Caki2 (cell line): Measurements from ENCODE around the gene PTGES3. TPM values are rescaled to one million over a fixed set of nuclear protein-coding genes. Genes with fewer than 3 reads are reported as not detected.

Experiments
- DNase-seq: peaks from one replicate; pipeline ENCODE4 v3.0.0-alpha.2; 2015; ENCODE audit warnings: low read depth
- in situ Hi-C: cut with HindIII; loops from 2 replicates; pipeline ENCODE4 v1.10.0; 2016; ENCODE audit warnings: low sequenced_read_pairs, low pct_unique_long_range_greater_than_20kb, mixed read lengths
- total RNA-seq: library from RNA; depleted of rRNA; stranded (reverse); fragments of >200 nt; shearing (Covaris generic); gene quantifications from 2 replicates; pipeline ENCODE4 v1.2.3, GENCODE V29; 2014; ENCODE audit warnings: low replicate concordance; rRNA removed

PTGES3 gene
- total RNA-seq, 1 experiment from 2014 or later: 129 TPM

DNA sequence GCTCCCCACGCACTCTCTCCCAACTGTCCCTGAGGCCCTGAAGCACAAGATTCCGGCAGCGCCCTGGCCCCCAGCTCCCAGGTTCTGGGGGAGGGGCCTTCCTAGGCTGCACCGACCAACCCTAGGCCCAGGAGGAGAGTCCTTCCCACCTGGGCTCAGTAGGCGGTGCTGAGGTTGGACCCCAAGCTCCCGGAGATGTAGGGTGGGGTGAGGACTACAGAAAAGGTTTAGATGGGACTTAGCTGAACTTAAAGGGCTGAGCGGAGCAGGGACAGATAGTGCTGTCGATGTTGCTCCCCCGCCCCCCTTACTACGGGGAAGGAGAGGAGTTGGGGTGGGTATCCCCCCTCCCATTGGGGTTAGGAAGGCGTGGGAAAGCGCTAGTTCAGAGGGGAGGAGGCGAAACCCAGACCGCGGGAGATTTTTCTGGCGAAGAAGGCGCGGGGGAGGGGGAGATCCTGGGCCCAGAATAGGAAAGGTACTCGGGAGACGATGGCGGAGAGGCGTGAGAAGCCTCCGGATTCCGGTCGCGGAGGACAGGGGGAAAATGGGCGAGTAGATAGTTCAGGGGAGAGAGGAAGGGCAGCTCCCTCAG lies 53.7 kb downstream of the PTGES3 start:
- in situ Hi-C loops: no loop called here
- peak; percentile 67 for DNase-seq

DNA sequence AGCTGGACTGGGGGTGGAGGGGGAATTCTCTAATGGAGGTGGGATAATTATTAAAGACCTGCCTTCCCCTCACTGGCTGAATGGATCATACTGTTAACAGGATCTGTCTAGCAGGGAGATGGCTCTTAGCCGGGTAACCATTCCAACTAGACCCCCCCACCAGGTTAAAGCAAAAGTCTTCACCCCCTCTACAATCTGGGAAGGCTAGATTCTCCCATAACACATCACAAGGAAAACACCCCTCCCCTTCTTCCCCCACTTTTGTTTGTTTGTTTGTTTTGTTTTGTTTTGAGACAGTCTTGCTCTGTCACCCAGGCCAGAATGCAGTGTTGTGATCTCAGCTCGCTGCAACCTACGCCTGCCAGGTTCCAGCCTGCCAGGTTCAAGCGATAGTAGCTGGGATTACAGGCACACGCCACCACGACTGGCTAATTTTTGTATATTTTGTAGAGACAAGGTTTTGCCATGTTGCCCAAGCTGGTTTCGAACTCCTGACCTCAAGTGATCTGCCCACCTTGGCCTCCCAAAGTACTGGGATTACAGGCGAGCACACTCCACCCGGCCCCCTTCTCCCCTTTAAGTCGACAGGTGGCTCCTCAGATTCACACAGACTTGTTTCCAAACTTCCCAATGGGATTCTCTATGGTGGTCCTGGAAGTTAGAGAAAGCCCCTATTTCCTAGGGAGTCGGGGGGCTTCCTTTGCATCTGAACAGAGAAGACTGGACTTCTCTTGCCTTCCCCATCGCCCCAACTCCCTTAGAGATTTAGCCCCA lies 54.4 kb downstream of the PTGES3 start:
- no peak for DNase-seq
- in situ Hi-C loops: no loop called here

DNA sequence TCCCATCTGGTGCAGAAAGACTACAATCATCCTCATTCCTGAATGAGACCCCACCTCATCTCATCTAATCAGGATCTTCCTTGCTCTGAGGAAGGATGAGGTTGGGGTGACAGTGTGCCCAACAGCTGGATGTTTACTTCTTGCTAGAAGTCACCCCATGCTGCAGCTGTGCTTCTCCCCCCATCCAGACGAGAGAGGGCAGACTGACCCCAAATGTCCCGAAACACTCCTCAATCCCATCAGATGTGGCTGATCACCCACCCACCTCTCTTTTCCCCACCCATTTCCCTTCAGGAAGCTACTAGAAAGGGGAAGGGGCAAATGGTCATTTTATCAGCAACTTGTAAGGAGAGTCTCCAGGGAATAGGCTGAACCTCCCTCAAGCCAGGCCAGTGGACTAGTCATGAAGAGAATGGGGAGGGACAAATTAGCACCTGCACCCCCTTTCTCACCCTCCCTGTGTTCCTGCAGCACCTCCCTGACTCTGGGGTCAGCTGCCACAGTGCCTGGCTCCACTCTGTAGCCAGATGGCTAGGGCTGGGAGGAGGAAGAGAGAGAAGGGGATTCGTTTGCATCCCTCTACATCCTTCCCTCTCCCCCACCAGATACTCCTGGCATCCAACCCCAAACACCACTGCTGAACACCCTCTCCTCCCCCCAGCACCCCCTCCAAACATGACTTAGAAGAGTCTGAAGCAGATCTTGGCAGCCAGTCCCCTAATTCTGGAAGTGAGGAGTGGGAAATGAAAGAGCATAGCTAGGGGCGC lies 55.2 kb downstream of the PTGES3 start:
- no peak for DNase-seq
- in situ Hi-C loops: no loop called here

DNA sequence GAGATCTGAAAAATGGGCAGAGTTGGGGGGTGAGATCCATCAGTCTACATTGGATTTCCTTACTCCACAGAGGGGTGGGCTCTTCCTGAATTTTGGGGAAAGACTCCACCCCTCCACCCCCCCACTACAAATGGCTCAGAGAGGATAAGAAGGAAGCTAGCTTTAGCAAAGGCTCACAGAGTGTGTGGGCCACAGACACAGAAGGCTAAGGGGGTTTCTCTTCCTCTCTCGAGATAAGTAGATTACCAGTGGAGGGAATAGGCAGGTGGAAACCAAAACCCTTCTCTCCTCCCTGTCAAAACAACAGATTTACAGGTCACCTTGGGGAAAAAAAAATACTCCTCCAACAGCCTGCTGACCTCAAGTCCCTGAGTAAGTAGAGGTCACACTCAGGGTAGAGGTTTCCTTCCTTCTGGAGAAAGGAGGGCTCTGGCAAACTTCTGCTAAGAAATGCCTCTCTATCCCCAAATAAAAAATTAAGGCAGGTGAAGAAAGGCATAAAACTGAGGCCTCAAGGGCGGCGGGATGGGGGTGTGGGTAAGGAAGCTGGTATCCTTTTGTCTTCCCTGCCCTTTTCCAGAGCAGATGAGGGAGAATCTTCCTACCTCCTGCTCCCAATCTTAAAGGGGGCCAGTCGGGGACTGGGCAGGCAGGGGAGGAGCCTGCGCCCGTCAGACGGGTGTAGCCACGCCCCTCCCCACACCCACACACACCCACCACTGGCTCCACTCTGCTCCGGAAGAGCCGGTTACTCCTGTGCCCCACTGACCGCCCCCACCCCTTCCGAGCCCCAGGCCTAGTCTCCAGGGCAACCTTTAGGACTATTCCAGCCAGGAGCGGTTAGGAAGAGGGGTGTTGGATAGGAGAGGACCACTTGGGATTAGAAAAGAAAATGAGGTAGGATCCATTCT lies 56.0 kb downstream of the PTGES3 start:
- in situ Hi-C loops: no loop called here
- DNase-seq: peak; percentile 44

DNA sequence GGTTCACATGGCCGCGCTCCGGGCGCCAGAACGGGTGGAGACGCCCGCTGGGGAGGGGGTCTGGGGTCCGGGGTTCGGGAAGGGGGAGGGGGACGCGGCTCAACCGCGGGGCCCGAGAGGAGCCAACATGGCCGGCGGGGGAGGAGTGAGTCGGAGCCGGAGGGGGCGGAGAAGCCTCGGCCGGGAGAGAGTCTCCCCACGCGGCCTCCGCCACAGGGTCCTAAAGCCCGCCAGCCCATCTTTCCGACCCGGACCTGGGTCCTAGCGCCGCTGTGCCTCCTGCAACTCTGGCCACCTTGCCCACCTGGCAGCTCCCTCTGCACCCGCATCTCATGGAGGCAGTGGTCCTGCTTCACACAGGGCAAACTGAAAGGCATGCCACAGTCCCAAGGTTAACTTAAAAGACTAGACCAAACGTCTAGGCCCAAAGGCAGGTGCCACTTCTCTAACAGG lies 57.9 kb downstream of the PTGES3 start, which contains the start of gene BAZ2A:
Gene BAZ2A, minus strand, starts transcription at position 147 of the 453 bp plus-strand sequence. CDS start 12,796 bp downstream, outside the sequence.
- DNase-seq: peak; percentile 68
- in situ Hi-C loops: no loop called here

DNA sequence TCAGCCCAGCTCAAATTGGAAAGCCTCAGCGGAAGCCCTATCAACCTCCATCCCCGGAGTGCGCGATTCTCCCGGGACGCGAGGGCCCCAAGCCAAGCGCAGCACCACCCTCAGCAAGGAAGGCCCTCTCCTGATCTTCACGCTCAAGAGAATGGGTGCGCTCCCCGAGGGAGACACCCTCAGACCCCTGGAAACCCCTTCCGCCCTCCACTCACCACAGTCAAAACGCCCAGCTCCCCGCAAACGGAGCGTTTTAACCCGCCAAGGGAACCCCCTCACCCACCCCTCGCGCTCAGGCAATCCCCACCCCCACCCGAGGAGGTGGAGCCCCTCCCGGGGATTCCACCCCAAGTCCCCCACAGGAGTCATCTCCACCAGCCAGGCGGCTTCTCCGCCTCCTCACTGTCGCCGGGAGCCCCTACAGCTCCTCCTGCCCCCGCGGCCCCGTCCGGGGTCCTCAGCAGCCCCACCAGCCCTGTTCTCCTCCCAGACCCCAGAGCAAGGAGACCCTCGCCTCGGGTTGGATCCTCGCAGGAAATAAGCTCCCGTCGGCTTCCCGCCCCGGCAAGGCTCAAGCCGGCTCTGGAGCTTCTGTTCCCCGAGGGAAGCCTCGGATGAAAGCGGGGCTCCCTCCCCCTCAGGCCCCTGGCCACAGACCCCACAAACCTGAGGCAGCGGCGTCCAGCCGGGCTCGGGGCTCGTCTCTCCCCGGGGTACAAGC lies 58.5 kb downstream of the PTGES3 start:
- in situ Hi-C loops: loop anchor here (5.0 kb wide), 1 partner anchor 107 kb away; the partner anchor contains the start of gene RBMS2
- no peak for DNase-seq

DNA sequence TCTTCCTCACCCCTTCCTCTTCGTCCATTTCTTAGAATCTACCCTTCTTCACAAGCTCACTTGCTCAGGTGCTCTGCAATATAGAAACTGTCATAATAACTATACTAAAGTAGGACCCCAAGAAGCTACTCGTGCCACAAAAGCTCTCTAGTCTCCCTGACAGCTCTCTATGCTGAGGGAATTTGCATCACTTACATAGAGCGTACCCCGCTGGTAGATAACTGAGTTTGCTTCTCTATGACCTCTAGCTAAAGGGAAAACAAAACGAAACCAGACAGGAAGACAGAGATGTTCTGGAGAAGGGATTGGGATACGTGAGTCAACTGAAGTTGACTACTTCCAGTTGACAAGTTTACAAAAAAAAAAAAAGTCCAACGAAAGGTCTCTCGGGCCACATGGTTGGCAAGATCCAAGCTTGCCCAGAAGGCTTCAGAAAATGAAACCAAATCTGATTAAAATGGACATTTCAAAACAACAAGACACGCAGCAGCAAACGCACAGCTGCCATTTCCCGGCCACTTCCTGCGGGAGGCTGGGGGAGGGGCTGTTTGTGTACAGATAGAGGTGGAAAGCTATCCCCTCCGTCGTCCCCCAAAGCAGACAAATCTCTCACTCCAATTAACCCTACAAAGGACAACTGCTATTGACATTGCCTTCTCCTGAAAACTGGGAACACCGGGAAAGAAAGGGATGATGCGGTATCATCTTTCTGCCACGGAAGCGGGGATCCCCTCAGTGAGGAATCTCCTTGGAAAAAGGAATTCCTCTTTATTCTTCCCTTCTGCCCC lies 59.2 kb downstream of the PTGES3 start:
- in situ Hi-C loops: loop anchor here (5.0 kb wide), 1 partner anchor 107 kb away; the partner anchor contains the start of gene RBMS2
- DNase-seq: peak; percentile 47

DNA sequence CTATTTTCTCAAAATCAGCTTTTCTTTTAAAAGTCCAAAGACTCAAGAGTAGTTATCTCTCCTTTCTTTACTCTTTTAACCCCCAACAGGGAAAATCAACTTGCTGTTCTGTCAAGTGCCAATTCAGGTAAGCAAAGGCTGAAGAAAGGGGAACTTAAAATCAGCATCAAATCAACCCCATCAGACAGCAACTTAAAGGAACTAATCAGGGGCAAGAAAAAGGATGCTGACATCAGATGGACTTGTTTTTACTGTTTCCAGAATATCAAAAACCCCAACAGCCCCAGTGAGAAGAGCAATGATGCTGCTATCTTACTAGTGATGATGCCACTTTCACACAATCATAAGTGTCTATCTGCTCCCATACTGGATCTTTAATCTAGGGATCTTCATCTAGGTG lies 61.4 kb downstream of the PTGES3 start:
- in situ Hi-C loops: loop anchor here (5.0 kb wide), 1 partner anchor 104 kb away; the partner anchor contains the start of gene RBMS2
- DNase-seq: no peak

DNA sequence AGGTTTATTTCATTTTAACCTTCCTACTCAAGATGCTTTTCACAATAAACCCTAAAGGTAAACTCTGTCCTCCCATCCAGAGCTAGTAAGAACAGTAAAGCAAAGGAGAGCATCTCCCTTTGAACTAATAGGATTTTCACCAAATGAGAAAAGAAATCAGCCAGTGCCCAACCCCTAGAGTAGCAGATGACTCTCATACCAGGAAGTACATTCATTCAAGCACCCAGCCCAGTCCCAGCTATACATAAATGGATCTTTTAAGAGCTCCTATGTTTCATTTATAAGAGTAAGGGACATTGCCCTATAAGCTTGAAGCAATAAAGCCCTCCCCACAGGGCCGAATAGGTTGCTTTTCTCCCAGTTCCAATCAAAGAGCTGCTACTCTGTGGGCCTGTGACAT lies 65.5 kb downstream of the PTGES3 start:
- DNase-seq: no peak
- in situ Hi-C loops: loop anchor here (5.0 kb wide), 1 partner anchor 35 kb away; no protein-coding TSS in a partner anchor

DNA sequence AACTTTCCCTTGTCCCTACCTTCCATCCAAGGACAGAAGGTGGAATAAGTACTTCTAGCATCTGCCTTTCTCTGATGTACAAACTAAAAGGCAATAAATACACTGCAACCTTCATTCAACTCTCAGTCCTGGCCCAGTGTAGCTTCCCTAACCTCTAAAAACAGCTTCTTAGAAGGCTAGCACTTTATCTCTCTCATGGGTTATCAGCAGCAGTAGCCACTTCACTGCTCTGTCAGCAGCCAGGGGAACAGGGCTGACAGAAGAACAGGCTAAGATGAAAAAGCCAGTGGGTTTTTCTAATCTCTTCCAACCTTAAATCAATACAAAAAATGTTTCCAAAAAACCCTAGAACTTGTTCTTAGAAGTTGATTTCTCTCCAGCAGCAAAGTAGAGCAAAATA lies 71.2 kb downstream of the PTGES3 start:
- no peak for DNase-seq
- in situ Hi-C loops: no loop called here

DNA sequence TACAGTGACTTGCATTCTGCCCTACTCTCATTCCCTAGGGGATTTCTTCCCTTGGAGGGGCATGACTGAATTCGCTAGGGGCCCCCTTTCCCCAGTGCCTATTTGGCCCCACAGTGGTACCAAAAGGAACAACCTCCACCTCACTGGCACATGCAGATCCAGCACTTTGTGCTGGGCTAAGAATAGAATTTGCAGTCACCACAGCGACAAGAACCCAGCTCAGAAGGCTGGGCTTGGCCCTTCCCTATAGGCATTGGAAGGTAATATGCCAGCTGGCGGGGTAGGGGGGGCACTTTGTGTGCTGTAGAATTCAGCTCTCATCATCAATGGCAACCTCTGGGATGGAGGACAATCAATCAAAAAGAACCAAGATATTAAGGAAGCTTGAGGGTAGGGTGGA lies 71.8 kb downstream of the PTGES3 start:
- in situ Hi-C loops: no loop called here
- DNase-seq: no peak

DNA sequence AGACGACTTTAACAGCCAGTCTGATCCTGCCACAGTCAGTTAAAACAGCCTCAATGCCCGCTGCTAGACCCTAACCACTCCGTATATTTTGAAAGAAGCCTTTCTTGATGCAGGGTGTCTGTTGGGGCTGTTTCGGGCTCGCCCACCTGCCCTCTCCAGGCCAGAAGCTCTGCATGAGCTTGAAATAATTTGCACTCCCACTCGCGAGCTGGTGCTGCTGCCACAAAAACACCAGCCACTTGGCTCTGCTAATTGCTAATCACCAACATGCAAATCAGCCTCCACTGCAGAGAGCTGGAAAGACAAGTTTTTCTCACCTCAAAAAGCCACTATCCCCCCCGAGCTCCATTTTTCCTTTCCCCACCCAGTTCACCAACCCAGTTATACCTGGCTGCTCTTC lies 73.5 kb downstream of the PTGES3 start:
- in situ Hi-C loops: no loop called here
- DNase-seq: no peak

Other genes with a start within 250 kb of the PTGES3 start
- 33.3 and 46.0 TPM in 2 replicates for gene TIMELESS, start 238.9 kb downstream of the PTGES3 start, total RNA-seq
- gene MIP, start 233.6 kb downstream of the PTGES3 start, total RNA-seq: not detected in 2 replicates
- gene SPRYD4, start 219.7 kb downstream of the PTGES3 start, total RNA-seq: 1.7 and 3.0 TPM in 2 replicates
- not detected in 2 replicates for gene GLS2, start 200.1 kb downstream of the PTGES3 start, total RNA-seq
- gene RBMS2, start 166.5 kb downstream of the PTGES3 start, total RNA-seq: 11.9 and 16.6 TPM in 2 replicates
- 5.0 and 7.2 TPM in 2 replicates for gene BAZ2A, start 58.0 kb downstream of the PTGES3 start, total RNA-seq
- gene ATP5F1B, start 42.3 kb downstream of the PTGES3 start, total RNA-seq: 164 and 175 TPM in 2 replicates
- 1,884 and 1,928 TPM in 2 replicates for gene NACA, start 37.0 kb upstream of the PTGES3 start, total RNA-seq
- gene PRIM1, start 64.0 kb upstream of the PTGES3 start, total RNA-seq: 18.7 and 26.0 TPM in 2 replicates
- gene HSD17B6, start 75.0 kb upstream of the PTGES3 start, total RNA-seq: 0.61 and 2.9 TPM in 2 replicates
- not detected in 2 replicates for gene SDR9C7, start 246.1 kb upstream of the PTGES3 start, total RNA-seq